GM13976 (cell line): Measurements from ENCODE around the gene SHPK.

ENCODE experiments used
- DNase-seq: peaks from one replicate; pipeline ENCODE4 v3.0.0; 2012; ENCODE audit warnings: low spot score
- in situ Hi-C: fragments of 300-500 bp; cut with MboI; formaldehyde crosslinking; loops from one replicate; pipeline ENCODE4 v1.12.0; 2022; ENCODE audit warnings: low sequenced_read_pairs, mixed read lengths, inconsistent platforms; ENCODE audit not compliant: unreplicated experiment
- TF ChIP-seq, protein P1 (sequence below): IDR thresholded peaks from 2 replicates; pipeline ENCODE4 v1.5.1; 2012; ENCODE audit warnings: borderline replicate concordance, mild to moderate bottlenecking; ENCODE audit not compliant: insufficient read depth; ENCODE audit errors: extremely low read depth, missing control alignments, control extremely low read depth

The SHPK gene

DNA sequence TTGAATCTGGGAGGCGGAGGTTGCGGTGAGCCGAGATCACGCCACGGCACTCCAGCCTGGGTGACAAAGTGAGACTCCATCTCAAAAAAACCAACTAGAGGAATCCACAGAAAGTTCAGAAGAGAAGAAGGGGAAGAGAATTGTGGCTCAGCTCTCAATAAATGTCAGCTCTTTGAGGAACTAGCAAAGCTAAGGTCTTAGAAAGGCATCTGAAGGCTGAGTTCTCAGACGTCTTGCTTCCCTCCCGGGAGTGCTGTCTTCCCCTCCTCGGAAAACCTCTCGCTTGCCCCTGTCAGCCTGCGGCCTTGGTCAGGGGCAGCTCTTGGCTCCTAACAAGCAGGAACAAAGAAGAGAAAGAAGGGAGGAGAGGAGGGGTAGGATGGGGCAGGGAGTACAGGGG is 5.3 kb downstream of the SHPK start:
- TF ChIP-seq, protein P1, sequence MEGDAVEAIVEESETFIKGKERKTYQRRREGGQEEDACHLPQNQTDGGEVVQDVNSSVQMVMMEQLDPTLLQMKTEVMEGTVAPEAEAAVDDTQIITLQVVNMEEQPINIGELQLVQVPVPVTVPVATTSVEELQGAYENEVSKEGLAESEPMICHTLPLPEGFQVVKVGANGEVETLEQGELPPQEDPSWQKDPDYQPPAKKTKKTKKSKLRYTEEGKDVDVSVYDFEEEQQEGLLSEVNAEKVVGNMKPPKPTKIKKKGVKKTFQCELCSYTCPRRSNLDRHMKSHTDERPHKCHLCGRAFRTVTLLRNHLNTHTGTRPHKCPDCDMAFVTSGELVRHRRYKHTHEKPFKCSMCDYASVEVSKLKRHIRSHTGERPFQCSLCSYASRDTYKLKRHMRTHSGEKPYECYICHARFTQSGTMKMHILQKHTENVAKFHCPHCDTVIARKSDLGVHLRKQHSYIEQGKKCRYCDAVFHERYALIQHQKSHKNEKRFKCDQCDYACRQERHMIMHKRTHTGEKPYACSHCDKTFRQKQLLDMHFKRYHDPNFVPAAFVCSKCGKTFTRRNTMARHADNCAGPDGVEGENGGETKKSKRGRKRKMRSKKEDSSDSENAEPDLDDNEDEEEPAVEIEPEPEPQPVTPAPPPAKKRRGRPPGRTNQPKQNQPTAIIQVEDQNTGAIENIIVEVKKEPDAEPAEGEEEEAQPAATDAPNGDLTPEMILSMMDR, result no peak
- in situ Hi-C loops, result loop anchor here (25.0 kb wide), 1 partner anchor 593 kb away; no protein-coding TSS in a partner anchor

DNA sequence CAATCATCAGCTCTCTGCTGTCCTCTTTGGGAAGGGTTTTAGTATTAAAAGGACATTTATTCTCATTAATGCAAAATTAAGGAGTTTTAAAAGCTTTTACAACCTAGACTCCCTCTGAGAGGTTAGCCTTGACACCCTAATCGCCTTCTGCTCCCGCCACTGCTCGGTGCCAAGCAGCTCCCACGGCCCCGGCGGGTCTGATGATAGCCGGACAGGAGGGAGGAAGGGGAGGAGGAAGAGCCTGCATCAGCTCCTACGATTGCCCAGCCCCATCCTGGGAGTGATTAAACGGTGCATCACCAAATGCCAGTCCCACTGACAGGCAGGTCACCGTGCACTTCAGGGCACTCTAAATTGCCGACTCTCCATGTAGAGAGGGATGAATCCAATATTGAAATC is 8.3 kb downstream of the SHPK start:
- TF ChIP-seq, protein P1, result no peak
- in situ Hi-C loops, result loop anchor here (25.0 kb wide), 1 partner anchor 590 kb away; no protein-coding TSS in a partner anchor

More for the DNA sequence above, 5.3 kb downstream of the SHPK start:
- no peak for DNase-seq

DNA sequence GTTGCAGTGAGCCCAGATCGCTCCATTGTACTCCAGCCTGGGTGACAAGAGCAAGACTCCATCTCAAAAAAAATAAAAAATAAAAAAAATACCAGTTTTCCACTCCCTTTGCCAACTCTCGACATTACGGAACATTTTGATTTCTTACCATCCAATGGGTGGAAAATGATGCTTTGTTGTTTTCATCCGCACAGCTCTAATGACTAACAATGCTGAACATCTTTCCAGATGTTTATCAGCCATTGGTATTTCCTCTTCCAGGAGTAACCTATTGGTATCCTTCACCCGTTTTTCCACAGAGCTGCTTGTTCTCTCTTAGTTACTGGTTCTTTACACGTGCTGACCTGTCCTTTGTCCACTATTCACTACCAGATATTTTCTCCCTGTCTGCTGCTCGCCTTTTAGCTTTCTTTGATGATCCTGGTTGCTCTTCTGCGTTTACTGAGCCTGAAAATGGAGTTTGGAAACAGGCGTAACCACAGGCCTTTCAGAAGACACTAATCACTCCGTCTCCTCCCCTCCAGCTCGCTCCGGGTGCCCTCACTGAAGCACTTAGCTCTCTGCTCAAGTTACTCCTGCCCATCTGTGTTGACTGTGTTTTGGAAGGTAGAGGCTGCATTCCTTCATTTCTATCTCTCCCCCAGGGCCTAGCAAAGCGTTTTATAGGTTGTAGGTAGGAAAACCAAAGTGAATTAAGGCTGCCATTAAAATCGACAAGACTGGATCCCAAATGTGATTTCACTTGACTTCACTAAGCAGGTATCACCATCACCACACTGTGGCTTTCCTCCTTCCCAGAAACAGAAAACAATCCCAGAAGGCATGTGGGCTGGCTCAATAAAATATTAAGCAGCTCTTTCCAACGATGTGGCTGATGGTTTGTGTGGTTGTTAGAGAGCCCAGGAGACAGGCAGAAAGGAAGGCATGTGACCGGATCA is 8.9 kb downstream of the SHPK start:
- in situ Hi-C loops, result loop anchor here (25.0 kb wide), 1 partner anchor 590 kb away; no protein-coding TSS in a partner anchor
- TF ChIP-seq, protein P1, result no peak
- no peak for DNase-seq

More for the DNA sequence above, 8.3 kb downstream of the SHPK start:
- no peak for DNase-seq

DNA sequence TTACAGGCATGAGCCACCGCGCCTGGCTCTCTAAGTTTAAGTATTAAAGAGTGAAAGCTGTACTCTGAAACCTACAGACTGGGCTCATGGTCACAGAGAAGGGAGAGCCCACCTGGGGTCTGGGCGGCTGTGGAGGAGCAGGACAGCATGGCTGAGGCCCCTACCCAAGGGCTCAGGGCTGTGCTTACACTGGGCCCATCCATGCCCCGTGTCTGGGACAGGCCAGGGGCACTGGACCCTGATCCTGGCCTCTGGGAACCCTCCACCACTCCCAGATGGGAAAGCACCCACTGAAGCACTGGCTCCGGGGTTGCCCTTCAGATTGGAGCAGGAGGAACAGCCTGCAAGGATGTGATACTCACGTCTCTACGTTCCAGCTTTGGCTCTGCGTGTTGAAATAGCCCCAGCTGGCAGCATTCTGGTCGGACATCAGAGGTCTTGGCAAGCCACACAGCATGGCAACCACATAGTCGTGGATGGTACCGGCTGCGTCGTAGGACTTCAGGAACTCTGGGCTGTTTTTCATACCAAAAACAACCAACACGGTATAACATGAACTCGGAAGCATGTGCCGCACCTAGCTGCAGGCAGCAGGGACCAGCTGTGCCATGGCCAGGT is 13.0 kb downstream of the SHPK start:
- TF ChIP-seq, protein P1, result no peak
- in situ Hi-C loops, result no loop called here
- DNase-seq, result no peak

DNA sequence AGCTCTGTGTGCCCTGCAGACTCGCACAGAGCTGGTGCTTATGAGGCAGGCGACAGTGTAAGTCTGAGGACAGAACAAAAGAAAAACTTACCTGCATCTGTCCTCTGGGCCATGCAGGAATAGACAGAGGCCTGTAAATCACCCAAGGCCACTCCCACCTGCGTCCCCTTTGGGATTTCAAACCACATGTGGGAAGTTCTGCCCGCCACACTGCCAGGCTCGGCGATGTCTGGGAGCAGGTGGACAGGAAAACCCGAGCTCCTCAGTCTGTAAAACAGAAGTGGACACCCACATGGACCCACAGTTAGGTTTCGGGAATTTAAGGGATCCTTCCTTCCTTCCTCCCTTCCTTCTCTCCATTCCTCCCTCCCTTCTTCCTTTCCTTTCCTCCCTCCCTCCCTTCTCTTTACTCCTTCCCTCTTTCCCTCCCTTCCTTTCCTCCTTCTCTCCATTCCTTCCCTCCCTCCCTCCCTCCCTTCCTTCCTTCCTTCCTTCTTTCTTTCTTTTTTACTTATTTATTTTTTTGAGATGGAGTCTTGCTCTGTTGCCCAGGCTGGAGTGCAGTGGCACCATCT is 14.8 kb downstream of the SHPK start:
- in situ Hi-C loops, result no loop called here
- TF ChIP-seq, protein P1, result no peak
- no peak for DNase-seq

DNA sequence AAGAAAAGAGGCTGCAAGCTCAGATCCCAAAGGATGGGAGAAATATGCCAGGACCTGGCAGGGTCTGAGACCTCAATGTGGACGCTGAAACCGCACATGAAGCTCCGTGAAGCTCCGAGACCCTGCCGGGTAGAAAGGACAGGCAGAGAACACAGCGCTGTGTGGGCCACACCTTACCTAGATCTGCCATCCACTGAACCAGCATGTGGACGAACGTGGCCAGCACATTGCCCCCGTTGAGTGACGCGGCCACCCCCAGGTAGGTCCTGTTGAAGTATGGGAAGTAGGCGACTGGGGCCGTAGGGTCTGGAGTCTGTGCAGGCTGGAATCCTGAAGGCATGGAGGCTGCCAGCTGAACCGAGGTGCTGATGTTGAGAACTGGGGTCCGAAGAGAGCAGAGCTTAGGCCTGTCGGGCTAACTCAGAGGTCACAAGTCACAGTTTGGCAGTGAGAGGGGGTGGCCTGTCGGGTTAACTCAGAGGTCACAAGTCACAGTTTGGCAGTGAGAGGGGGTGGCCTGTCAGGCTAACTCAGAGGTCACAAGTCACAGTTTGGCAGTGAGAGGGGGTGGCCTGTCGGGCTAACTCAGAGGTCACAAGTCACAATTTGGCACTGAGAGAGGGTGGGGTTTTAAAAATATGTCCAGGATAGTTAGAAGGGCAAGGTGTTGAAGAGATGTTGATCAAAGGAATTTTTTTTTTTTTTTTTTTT is 20.7 kb downstream of the SHPK start:
- in situ Hi-C loops, result no loop called here
- TF ChIP-seq, protein P1, result no peak
- DNase-seq, result no peak
